Measurements from ENCODE around the gene SH2B3.
"Not testable (repeated sequence)": the region's sequence is repeated elsewhere in the genome, so short reads cannot be mapped to it uniquely, and the experiment has no call there.

Gene SH2B3

GRCh38 chr12:111445726-111446581, 40.2 kb downstream of the SH2B3 start:
- no peak for DNase-seq

GRCh38 chr12:111446631-111447570, 41.2 kb downstream of the SH2B3 start:
- DNase-seq = no peak

GRCh38 chr12:111447571-111448265, 42.0 kb downstream of the SH2B3 start:
- DNase-seq = no peak

GRCh38 chr12:111448266-111448830, 42.6 kb downstream of the SH2B3 start:
- DNase-seq = no peak

- no peak for DNase-seq
Observed at GRCh38 chr12:111448846-111449790, 43.4 kb downstream of the SH2B3 start.

- no peak for DNase-seq
Observed at GRCh38 chr12:111450676-111451075, 45.0 kb downstream of the SH2B3 start.

- DNase-seq = no peak
Observed at GRCh38 chr12:111451232-111451631, 45.5 kb downstream of the SH2B3 start.

- peak; percentile 59 for DNase-seq
Observed at GRCh38 chr12:111451649-111452129, 46.0 kb downstream of the SH2B3 start.

- no peak for DNase-seq
Observed at GRCh38 chr12:111453071-111453989, 47.6 kb downstream of the SH2B3 start.

- DNase-seq = no peak
Observed at GRCh38 chr12:111454311-111454710, 48.6 kb downstream of the SH2B3 start.

- no peak for DNase-seq
Observed at GRCh38 chr12:111454716-111455447, 49.2 kb downstream of the SH2B3 start.

GRCh38 chr12:111455448-111456320, 50.0 kb downstream of the SH2B3 start:
- no peak for DNase-seq

- DNase-seq = no peak
Observed at GRCh38 chr12:111457071-111457470, 51.3 kb downstream of the SH2B3 start.

GRCh38 chr12:111457577-111457976, 51.9 kb downstream of the SH2B3 start:
- DNase-seq = no peak

- DNase-seq = no peak
Observed at GRCh38 chr12:111458546-111459172, 52.9 kb downstream of the SH2B3 start.

- DNase-seq = not testable (repeated sequence)
Observed at GRCh38 chr12:111460111-111460510, 54.4 kb downstream of the SH2B3 start.

- DNase-seq = peak; percentile 61
Observed at GRCh38 chr12:111462210-111462769, 56.6 kb downstream of the SH2B3 start.
